Body of pancreas (tissue), 4 donors: ENCODE measurements around the gene TBL2. TPM values are rescaled to one million over a fixed set of nuclear protein-coding genes. Genes with fewer than 3 reads are reported as not detected.

Experiments used
- ATAC-seq: fragments of 150-250 bp; one replicate; pipeline ENCODE4 v1.9.1; 2016
- DNase-seq, 4 donors: peaks; one replicate each; pipeline ENCODE4 v3.0.0-alpha.2; 2019
- H3K27ac ChIP-seq, 4 donors: fragments of 200-600 bp; sonication (generic); 1 replicate in 3 of 4; 2 replicates in 1 of 4; pipeline versions ENCODE4 v1.5.1 to v1.6.1; 2016 to 2019; ENCODE audit warnings: mild to moderate bottlenecking in 1 of 4, mixed read lengths in 1 of 4, moderate library complexity in 1 of 4
- H3K27me3 ChIP-seq, 2 donors: fragments of 200-600 bp; sonication (generic); one replicate each; pipeline ENCODE4 v1.6.0; 2016; ENCODE audit warnings: mild to moderate bottlenecking in 1 of 2
- H3K36me3 ChIP-seq, 2 donors: fragments of 200-600 bp; sonication (generic); replicated peaks in 1 of 2; 2 replicates each; pipeline ENCODE4 v1.5.1; 2016; ENCODE audit warnings: low read depth in 2 of 2; ENCODE audit not compliant: insufficient read depth in 1 of 2
- H3K4me1 ChIP-seq: fragments of 200-600 bp; sonication (generic); one replicate; pipeline ENCODE4 v1.6.0; 2016
- H3K4me3 ChIP-seq, 2 donors: fragments of 200-600 bp; sonication (generic); 1 replicate in 1 of 2; 2 replicates in 1 of 2; pipeline ENCODE4 v1.5.1; 2016 to 2019
- H3K9me3 ChIP-seq, 3 donors: fragments of 200-600 bp; sonication (generic); 1 replicate in 2 of 3; 2 replicates in 1 of 3; pipeline ENCODE4 v1.5.1; 2016
- CTCF ChIP-seq, 7 experiments: fragments of 450-650 bp in 4 of 7; fragments of 200-600 bp in 3 of 7; sonication (generic) in 3 of 7; IDR thresholded peaks; one replicate each; pipeline ENCODE4 v1.5.1; 2016 to 2019; ENCODE audit warnings: antibody characterized with exemption in 7 of 7
- POLR2A ChIP-seq, 3 donors: fragments of 450-650 bp; IDR thresholded peaks; one replicate each; pipeline ENCODE4 v1.6.1; 2016; ENCODE audit warnings: antibody characterized with exemption in 3 of 3, mild to moderate bottlenecking in 2 of 3
- WGBS, 2 donors: methylation state at CpG; one replicate each; pipeline ENCODE4 v1.1.5; 2017; 5-methylcytosine and 5-hydroxymethylcytosine counted together
- intact Hi-C: fragments of 100-400 bp; cut with DNase I; formaldehyde crosslinking; loops from one replicate; pipeline ENCODE4 v1.15.1; 2023
- total RNA-seq, 2 donors: library from RNA; depleted of rRNA; stranded (reverse); fragments of >200 nt; gene quantifications; one replicate each; pipeline ENCODE4 v1.1.0, GENCODE V29; 2016

Gene TBL2
- total RNA-seq, 2 donors from 2014 or later: 25.9 to 30.7 TPM

- Histone ChIP-seq H3K27me3 (no peaks in the 10 kb centered on the region), H3K4me1 (no peaks in the 10 kb centered on the region), H3K4me3 (no peak overlapping the region), H3K27ac (no peak overlapping the region), H3K9me3 (no peaks in the 10 kb centered on the region), H3K36me3 (no peaks in the 10 kb centered on the region)
- ATAC-seq (no peak), DNase-seq (no peak)
- intact Hi-C loops: loop anchor here (5.0 to 10.0 kb wide), 2 partner anchors 122 to 259 kb away; partner anchors contain the start of gene TMEM270
- WGBS, 2 donors: 79 to 86% methylated on average over 11 to 22 of the region's 23 CpGs
- TF ChIP-seq POLR2A (IDR thresholded peaks at IDR 0.05): no peak
- no peak for TF ChIP-seq CTCF (IDR thresholded peaks at IDR 0.05)
Measured at GRCh38 chr7:73605601-73606220, 27.3 kb upstream of the TBL2 start.

GRCh38 chr7:73602721-73603651 lies 24.6 kb upstream of the TBL2 start:
- 29 to 45% methylated on average over 5 to 16 of the region's 22 CpGs for WGBS, 2 donors
- ATAC-seq: peak; percentile 9
- TF ChIP-seq CTCF (IDR thresholded peaks at IDR 0.05): no peak
- no peak for TF ChIP-seq POLR2A (IDR thresholded peaks at IDR 0.05)
- no peaks in the 10 kb centered on the region for H3K9me3 ChIP-seq
- H3K4me3 ChIP-seq: no peak overlapping the region
- no peaks in the 10 kb centered on the region for H3K27me3 ChIP-seq
- intact Hi-C loops: loop anchor here (10.0 kb wide), 1 partner anchor 262 kb away; the partner anchor contains the start of gene TMEM270
- H3K27ac ChIP-seq: no peak overlapping the region
- no peaks in the 10 kb centered on the region for H3K36me3 ChIP-seq
- DNase-seq: no peak
- H3K4me1 ChIP-seq: no peaks in the 10 kb centered on the region

GRCh38 chr7:73599916-73600315 lies 21.5 kb upstream of the TBL2 start:
- peak; percentile 14 for ATAC-seq
- WGBS, 2 donors: 39 to 43% methylated on average over 7 of the region's 7 CpGs
- no peaks in the 10 kb centered on the region for H3K27me3 ChIP-seq
- no peak for DNase-seq
- no peak overlapping the region for H3K27ac ChIP-seq
- H3K36me3 ChIP-seq: no peaks in the 10 kb centered on the region
- H3K9me3 ChIP-seq: no peaks in the 10 kb centered on the region
- no peak overlapping the region for H3K4me3 ChIP-seq
- intact Hi-C loops: loop anchor here (10.0 kb wide), 1 partner anchor 265 kb away; the partner anchor contains the start of gene TMEM270
- H3K4me1 ChIP-seq: no peaks in the 10 kb centered on the region
- TF ChIP-seq POLR2A (IDR thresholded peaks at IDR 0.05): no peak
- TF ChIP-seq CTCF (IDR thresholded peaks at IDR 0.05): no peak

GRCh38 chr7:73599151-73599882 lies 20.9 kb upstream of the TBL2 start:
- intact Hi-C loops: no loop called here
- H3K27ac ChIP-seq: no peak overlapping the region
- no peaks in the 10 kb centered on the region for H3K9me3 ChIP-seq
- no peak for ATAC-seq
- DNase-seq: no peak
- H3K36me3 ChIP-seq: no peaks in the 10 kb centered on the region
- no peak overlapping the region for H3K4me3 ChIP-seq
- no peaks in the 10 kb centered on the region for H3K27me3 ChIP-seq
- 66 to 70% methylated on average over 13 of the region's 13 CpGs for WGBS, 2 donors
- TF ChIP-seq CTCF (IDR thresholded peaks at IDR 0.05) (no peak), POLR2A (IDR thresholded peaks at IDR 0.05) (no peak)
- no peaks in the 10 kb centered on the region for H3K4me1 ChIP-seq
